ENCODE measurements around the gene EGFLAM.

Gene EGFLAM

DNA sequence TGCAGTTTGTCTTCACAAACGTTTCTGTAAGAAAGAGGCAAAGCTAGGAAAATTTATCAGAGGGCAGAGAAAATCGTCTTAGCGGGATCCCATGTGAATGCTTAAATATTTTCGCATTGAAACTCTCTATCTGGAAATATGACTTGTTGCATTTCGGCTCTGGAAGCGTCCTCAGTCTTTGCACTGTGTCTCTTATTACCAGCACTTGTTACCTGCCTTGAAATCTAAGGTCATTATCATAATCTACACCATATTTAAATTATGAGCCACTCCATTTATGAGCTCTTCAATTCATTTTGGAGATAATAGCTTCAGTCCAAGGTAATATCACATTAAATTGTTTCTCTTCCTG is 1.4 kb downstream of the EGFLAM start:
- H3K4me1 ChIP-seq (ENCODE audit: control extremely low read depth in 1 of 4, control insufficient read depth in 4 of 4, insufficient read depth in 4 of 4, low read length in 3 of 4): peaks cover 0 to 21% (median 9%) of the 10 kb centered on the region in 4 experiments
- 57% methylated on average over 6 of the region's 6 CpGs for WGBS (ENCODE audit: insufficient coverage)
- H3K36me3 ChIP-seq (ENCODE audit: control insufficient read depth in 4 of 4, insufficient read depth in 4 of 4, low read length in 3 of 4): no peaks in the 10 kb centered on the region
- H3K27ac ChIP-seq (ENCODE audit: insufficient read depth in 1 of 2, low read depth in 1 of 2, low read length in 2 of 2, poor library complexity in 1 of 2, severe bottlenecking in 2 of 2): no peak overlapping the region
- no peak for DNase-seq
- peaks cover 28 to 94% (median 46%) of the 10 kb centered on the region in 5 experiments for H3K27me3 ChIP-seq (replicated peaks in 2 of 5; ENCODE audit: control insufficient read depth in 4 of 5, insufficient read depth in 5 of 5, low read length in 4 of 5)
- POLR2A ChIA-PET: no interaction called here
- H3K9me3 ChIP-seq (ENCODE audit: control extremely low read depth in 1 of 5, control insufficient read depth in 4 of 5, insufficient read depth in 2 of 5, low read depth in 1 of 5, low read length in 4 of 5): peaks cover 0 to 4% (median 0%) of the 10 kb centered on the region in 5 experiments
- CTCF ChIA-PET: interaction anchor here (1.6 kb wide), 1 partner anchor 10 kb away, joined by 3 read pairs; no protein-coding TSS in a partner anchor
- no peak overlapping the region for H3K4me3 ChIP-seq (ENCODE audit: control insufficient read depth in 1 of 7, extremely low read depth in 1 of 7, insufficient read depth in 4 of 7, low read depth in 2 of 7, low read length in 6 of 7)

- POLR2A ChIA-PET: no interaction called here
- H3K4me1 ChIP-seq (ENCODE audit: control extremely low read depth in 1 of 4, control insufficient read depth in 4 of 4, insufficient read depth in 4 of 4, low read length in 3 of 4): peaks cover 0 to 3% (median under 1%) of the 10 kb centered on the region in 4 experiments
- H3K27ac ChIP-seq (ENCODE audit: insufficient read depth in 1 of 2, low read depth in 1 of 2, low read length in 2 of 2, poor library complexity in 1 of 2, severe bottlenecking in 2 of 2): no peak overlapping the region
- H3K4me3 ChIP-seq (ENCODE audit: control insufficient read depth in 1 of 7, extremely low read depth in 1 of 7, insufficient read depth in 4 of 7, low read depth in 2 of 7, low read length in 6 of 7): no peak overlapping the region
- no peaks in the 10 kb centered on the region for H3K9me3 ChIP-seq (ENCODE audit: control extremely low read depth in 1 of 5, control insufficient read depth in 4 of 5, insufficient read depth in 2 of 5, low read depth in 1 of 5, low read length in 4 of 5)
- H3K27me3 ChIP-seq (replicated peaks in 2 of 5; ENCODE audit: control insufficient read depth in 4 of 5, insufficient read depth in 5 of 5, low read length in 4 of 5): peaks cover 17 to 74% (median 29%) of the 10 kb centered on the region in 5 experiments
- no peaks in the 10 kb centered on the region for H3K36me3 ChIP-seq (ENCODE audit: control insufficient read depth in 4 of 4, insufficient read depth in 4 of 4, low read length in 3 of 4)
- CTCF ChIA-PET: interaction anchor here (0.9 kb wide), 1 partner anchor 16 kb away, joined by 3 read pairs; no protein-coding TSS in a partner anchor
- 47% methylated on average over 4 of the region's 6 CpGs for WGBS (ENCODE audit: insufficient coverage)
- no peak for DNase-seq
Measured at GRCh38 chr5:38263983-38264382, 5.6 kb downstream of the EGFLAM start.

DNA sequence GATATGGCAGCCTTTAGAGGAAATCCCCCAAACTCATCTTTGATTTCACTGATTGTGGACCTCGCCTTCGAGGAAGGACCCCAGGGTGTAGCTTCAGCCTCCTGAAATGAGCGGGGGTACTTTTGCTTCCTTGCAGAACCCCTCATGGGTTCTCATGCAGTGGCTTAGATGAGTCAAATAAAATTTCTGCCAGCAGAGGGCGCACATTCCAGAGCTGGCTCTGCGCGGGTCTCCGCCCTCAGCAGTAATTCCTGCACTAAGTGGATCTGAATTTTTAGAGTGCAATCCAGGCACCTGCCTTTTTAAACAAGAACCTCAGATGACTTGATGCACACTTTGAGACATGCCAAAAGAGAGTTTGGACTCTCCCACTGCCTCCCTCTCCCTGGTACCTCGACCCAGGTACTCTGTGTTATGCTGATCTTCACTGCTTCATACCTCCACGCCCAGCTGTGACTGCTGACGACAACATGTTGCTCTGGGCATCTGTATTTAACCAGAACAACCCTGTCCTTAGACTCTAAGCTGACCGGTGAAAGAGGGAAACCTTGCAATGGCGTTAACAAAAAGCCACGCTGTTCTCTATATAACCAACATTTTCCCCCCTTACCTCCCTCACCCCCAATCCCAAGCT is 7.3 kb downstream of the EGFLAM start:
- no peaks in the 10 kb centered on the region for H3K36me3 ChIP-seq (ENCODE audit: control insufficient read depth in 4 of 4, insufficient read depth in 4 of 4, low read length in 3 of 4)
- H3K4me3 ChIP-seq (ENCODE audit: control insufficient read depth in 1 of 7, extremely low read depth in 1 of 7, insufficient read depth in 4 of 7, low read depth in 2 of 7, low read length in 6 of 7): no peak overlapping the region
- 20% methylated on average over 11 of the region's 13 CpGs for WGBS (ENCODE audit: insufficient coverage)
- no peaks in the 10 kb centered on the region for H3K4me1 ChIP-seq (ENCODE audit: control extremely low read depth in 1 of 4, control insufficient read depth in 4 of 4, insufficient read depth in 4 of 4, low read length in 3 of 4)
- peak; percentile 54 to 77 (median 70) for DNase-seq
- ChIA-PET CTCF (interaction anchor here (0.5 to 2.1 kb wide), 9 partner anchors 9 to 544 kb away, joined by 3 to 10 read pairs (median 4); no protein-coding TSS in a partner anchor), POLR2A (interaction anchor here (0.6 kb wide), 1 partner anchor 26 kb away, joined by 3 read pairs; no protein-coding TSS in a partner anchor)
- peaks cover 13 to 58% (median 23%) of the 10 kb centered on the region in 5 experiments for H3K27me3 ChIP-seq (replicated peaks in 2 of 5; ENCODE audit: control insufficient read depth in 4 of 5, insufficient read depth in 5 of 5, low read length in 4 of 5)
- no peak overlapping the region for H3K27ac ChIP-seq (ENCODE audit: insufficient read depth in 1 of 2, low read depth in 1 of 2, low read length in 2 of 2, poor library complexity in 1 of 2, severe bottlenecking in 2 of 2)
- no peaks in the 10 kb centered on the region for H3K9me3 ChIP-seq (ENCODE audit: control extremely low read depth in 1 of 5, control insufficient read depth in 4 of 5, insufficient read depth in 2 of 5, low read depth in 1 of 5, low read length in 4 of 5)

DNA sequence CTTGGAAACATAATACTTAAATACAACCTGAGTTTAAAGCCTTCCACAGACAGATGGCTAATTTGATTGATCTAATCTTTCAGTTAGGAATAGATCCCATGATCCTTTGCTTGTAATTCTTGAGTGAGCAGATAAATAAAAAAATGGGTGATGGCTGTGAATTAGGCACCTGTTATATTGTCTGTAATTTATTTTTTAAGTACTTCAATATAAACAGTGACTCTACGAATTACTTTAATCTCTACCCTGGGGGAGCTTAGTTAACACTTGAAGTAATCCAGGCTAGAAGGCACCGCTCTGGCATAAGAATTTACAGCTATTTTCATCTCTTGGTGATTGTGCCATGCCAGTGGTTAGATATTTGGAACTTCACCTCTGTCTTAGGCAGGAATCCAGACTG is 9.0 kb downstream of the EGFLAM start:
- H3K27ac ChIP-seq (ENCODE audit: insufficient read depth in 1 of 2, low read depth in 1 of 2, low read length in 2 of 2, poor library complexity in 1 of 2, severe bottlenecking in 2 of 2): no peak overlapping the region

GRCh38 chr5:38273626-38274025 is 15.3 kb downstream of the EGFLAM start:
- no peak for DNase-seq
- no peaks in the 10 kb centered on the region for H3K4me1 ChIP-seq (ENCODE audit: control extremely low read depth in 1 of 4, control insufficient read depth in 4 of 4, insufficient read depth in 4 of 4, low read length in 3 of 4)
- H3K36me3 ChIP-seq (ENCODE audit: control insufficient read depth in 4 of 4, insufficient read depth in 4 of 4, low read length in 3 of 4): no peaks in the 10 kb centered on the region
- POLR2A ChIA-PET: no interaction called here
- CTCF ChIA-PET: no interaction called here
- peaks cover 0 to 22% (median 9%) of the 10 kb centered on the region in 5 experiments for H3K9me3 ChIP-seq (ENCODE audit: control extremely low read depth in 1 of 5, control insufficient read depth in 4 of 5, insufficient read depth in 2 of 5, low read depth in 1 of 5, low read length in 4 of 5)
- no peak overlapping the region for H3K27ac ChIP-seq (ENCODE audit: insufficient read depth in 1 of 2, low read depth in 1 of 2, low read length in 2 of 2, poor library complexity in 1 of 2, severe bottlenecking in 2 of 2)
- H3K4me3 ChIP-seq (ENCODE audit: control insufficient read depth in 1 of 7, extremely low read depth in 1 of 7, insufficient read depth in 4 of 7, low read depth in 2 of 7, low read length in 6 of 7): no peak overlapping the region
- H3K27me3 ChIP-seq (replicated peaks in 2 of 5; ENCODE audit: control insufficient read depth in 4 of 5, insufficient read depth in 5 of 5, low read length in 4 of 5): peaks cover 0 to 3% (median 0%) of the 10 kb centered on the region in 5 experiments
- WGBS (ENCODE audit: insufficient coverage): 72% methylated on average over 2 of the region's 3 CpGs

More for the DNA sequence above, 9.0 kb downstream of the EGFLAM start:
- no peak overlapping the region for H3K4me3 ChIP-seq (ENCODE audit: control insufficient read depth in 1 of 7, extremely low read depth in 1 of 7, insufficient read depth in 4 of 7, low read depth in 2 of 7, low read length in 6 of 7)
- no peak for DNase-seq
- no peaks in the 10 kb centered on the region for H3K4me1 ChIP-seq (ENCODE audit: control extremely low read depth in 1 of 4, control insufficient read depth in 4 of 4, insufficient read depth in 4 of 4, low read length in 3 of 4)
- CTCF ChIA-PET: no interaction called here
- WGBS (ENCODE audit: insufficient coverage): 100% methylated on average over 2 of the region's 2 CpGs
- POLR2A ChIA-PET: no interaction called here
- no peaks in the 10 kb centered on the region for H3K9me3 ChIP-seq (ENCODE audit: control extremely low read depth in 1 of 5, control insufficient read depth in 4 of 5, insufficient read depth in 2 of 5, low read depth in 1 of 5, low read length in 4 of 5)
- H3K36me3 ChIP-seq (ENCODE audit: control insufficient read depth in 4 of 4, insufficient read depth in 4 of 4, low read length in 3 of 4): no peaks in the 10 kb centered on the region
- H3K27me3 ChIP-seq (replicated peaks in 2 of 5; ENCODE audit: control insufficient read depth in 4 of 5, insufficient read depth in 5 of 5, low read length in 4 of 5): peaks cover 8 to 43% (median 14%) of the 10 kb centered on the region in 5 experiments

DNA sequence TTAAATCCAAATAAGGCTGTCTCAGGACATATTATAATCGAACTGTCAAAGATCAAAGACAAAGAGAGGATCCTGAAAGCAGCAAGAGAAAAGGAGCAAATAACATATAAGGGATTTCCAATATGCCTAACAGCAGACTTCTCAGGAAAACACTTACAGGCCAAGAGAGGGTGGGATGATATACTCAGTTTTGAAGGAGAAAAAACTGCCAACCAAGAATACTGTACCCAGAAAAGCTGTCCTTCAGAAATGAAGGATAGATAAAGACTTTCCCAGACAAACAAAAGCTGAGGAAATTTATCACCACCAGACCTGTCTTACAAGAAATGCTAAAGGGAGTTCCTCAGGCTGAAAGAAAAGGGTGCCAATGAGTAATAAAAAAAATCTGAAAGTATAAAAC is 16.0 kb downstream of the EGFLAM start:
- CTCF ChIA-PET: no interaction called here

DNA sequence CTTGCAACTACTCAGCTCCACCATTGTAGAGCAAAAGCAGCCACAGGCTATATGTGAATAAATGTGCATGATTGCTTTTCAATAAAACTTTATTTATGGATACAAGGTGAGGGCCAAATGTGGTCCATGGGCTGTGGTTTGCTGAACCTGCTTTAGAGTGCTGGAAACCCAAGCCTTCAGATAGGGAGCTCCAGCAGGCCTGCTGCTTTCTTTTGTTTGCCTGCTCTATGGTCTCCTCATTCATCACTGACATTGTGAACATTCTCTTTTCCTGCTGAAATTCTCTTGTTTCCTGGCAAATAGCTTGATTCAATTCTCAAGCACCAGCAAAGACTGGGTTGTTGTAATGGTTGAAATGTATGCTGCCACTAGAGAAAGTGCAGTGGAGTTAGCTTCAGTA is 26.0 kb downstream of the EGFLAM start:
- Histone ChIP-seq H3K36me3 (ENCODE audit: control insufficient read depth in 4 of 4, insufficient read depth in 4 of 4, low read length in 3 of 4) (no peaks in the 10 kb centered on the region), H3K27me3 (replicated peaks in 2 of 5; ENCODE audit: control insufficient read depth in 4 of 5, insufficient read depth in 5 of 5, low read length in 4 of 5) (peaks cover 0 to 2% (median 0%) of the 10 kb centered on the region in 5 experiments), H3K4me3 (ENCODE audit: control insufficient read depth in 1 of 7, extremely low read depth in 1 of 7, insufficient read depth in 4 of 7, low read depth in 2 of 7, low read length in 6 of 7) (no peak overlapping the region), H3K9me3 (ENCODE audit: control extremely low read depth in 1 of 5, control insufficient read depth in 4 of 5, insufficient read depth in 2 of 5, low read depth in 1 of 5, low read length in 4 of 5) (no peaks in the 10 kb centered on the region), H3K27ac (ENCODE audit: insufficient read depth in 1 of 2, low read depth in 1 of 2, low read length in 2 of 2, poor library complexity in 1 of 2, severe bottlenecking in 2 of 2) (no peak overlapping the region), H3K4me1 (ENCODE audit: control extremely low read depth in 1 of 4, control insufficient read depth in 4 of 4, insufficient read depth in 4 of 4, low read length in 3 of 4) (no peaks in the 10 kb centered on the region)
- CTCF ChIA-PET: no interaction called here
- POLR2A ChIA-PET: no interaction called here
- DNase-seq: no peak

More for the DNA sequence above, 16.0 kb downstream of the EGFLAM start:
- DNase-seq: no peak
- H3K4me1 ChIP-seq (ENCODE audit: control extremely low read depth in 1 of 4, control insufficient read depth in 4 of 4, insufficient read depth in 4 of 4, low read length in 3 of 4): no peaks in the 10 kb centered on the region
- H3K27me3 ChIP-seq (replicated peaks in 2 of 5; ENCODE audit: control insufficient read depth in 4 of 5, insufficient read depth in 5 of 5, low read length in 4 of 5): peaks cover 0 to 3% (median 0%) of the 10 kb centered on the region in 5 experiments
- no peak overlapping the region for H3K4me3 ChIP-seq (ENCODE audit: control insufficient read depth in 1 of 7, extremely low read depth in 1 of 7, insufficient read depth in 4 of 7, low read depth in 2 of 7, low read length in 6 of 7)
- POLR2A ChIA-PET: no interaction called here
- no peaks in the 10 kb centered on the region for H3K36me3 ChIP-seq (ENCODE audit: control insufficient read depth in 4 of 4, insufficient read depth in 4 of 4, low read length in 3 of 4)
- WGBS (ENCODE audit: insufficient coverage): no CpG with 5 or more reads among the region's 1 CpG
- peaks cover 0 to 22% (median 9%) of the 10 kb centered on the region in 5 experiments for H3K9me3 ChIP-seq (ENCODE audit: control extremely low read depth in 1 of 5, control insufficient read depth in 4 of 5, insufficient read depth in 2 of 5, low read depth in 1 of 5, low read length in 4 of 5)
- H3K27ac ChIP-seq (ENCODE audit: insufficient read depth in 1 of 2, low read depth in 1 of 2, low read length in 2 of 2, poor library complexity in 1 of 2, severe bottlenecking in 2 of 2): no peak overlapping the region
